ENCODE results near the gene PRRG4. TPM values are rescaled to one million over a fixed set of nuclear protein-coding genes. Genes with fewer than 3 reads are reported as not detected.

Gene PRRG4
- total and polyA plus RNA-seq, 11 donors: 0.12 to 1.4 (median 0.39) TPM

- no peaks in the 10 kb centered on the region for H3K9me3 ChIP-seq
- peak overlapping the region; percentile 86 to 99 (median 92) for H3K4me3 ChIP-seq
- no peaks in the 10 kb centered on the region for H3K36me3 ChIP-seq
- WGBS, 4 donors: 0 to 20% (median 1%) methylated on average over 1 to 32 of the region's 32 CpGs
- TF ChIP-seq POLR2A (IDR thresholded peaks at IDR 0.05) (no peak), CTCF (IDR thresholded peaks at IDR 0.05) (no peak)
- peak overlapping the region; percentile 90 to 98 (median 94) for H3K27ac ChIP-seq
- H3K27me3 ChIP-seq: no peaks in the 10 kb centered on the region
- peaks cover 0 to 32% (median 6%) of the 10 kb centered on the region in 12 donors for H3K4me1 ChIP-seq
- no peak for DNase-seq
- ATAC-seq: no peak
- intact Hi-C loops (cut with DNase I): loop anchor here in 2 of 10 donors (5.0 to 10.0 kb wide), 2 partner anchors 142 to 144 kb away; partner anchors contain the start of gene TCP11L1 (in 2 of the 2)
Observed at GRCh38 chr11:32893093-32893342, 63.3 kb downstream of the PRRG4 start.

- WGBS, 4 donors: 0 to 1% (median 1%) methylated on average over 31 to 66 of the region's 66 CpGs
- peak overlapping the region; percentile 54 to 98 (median 94) for H3K27ac ChIP-seq
- peak overlapping the region; percentile 86 to 99 (median 92) for H3K4me3 ChIP-seq
- ATAC-seq (peak; percentile 49 to 62 (median 59)), DNase-seq (peak; percentile 45 to 65 (median 49))
- TF ChIP-seq CTCF (IDR thresholded peaks at IDR 0.05) (peak in 10 of 12 donors; percentile 25 to 68 (median 44)), POLR2A (IDR thresholded peaks at IDR 0.05) (no peak)
- peaks cover 0 to 33% (median 6%) of the 10 kb centered on the region in 12 donors for H3K4me1 ChIP-seq
- no peaks in the 10 kb centered on the region for H3K27me3 ChIP-seq
- no peaks in the 10 kb centered on the region for H3K9me3 ChIP-seq
- H3K36me3 ChIP-seq: peaks cover 0 to under 1% (median 0%) of the 10 kb centered on the region in 9 donors
- intact Hi-C loops (cut with DNase I): loop anchor here in 2 of 10 donors (5.0 to 10.0 kb wide), 2 partner anchors 141 to 144 kb away; partner anchors contain the start of gene TCP11L1 (in 2 of the 2)
Observed at GRCh38 chr11:32893343-32894148, 63.8 kb downstream of the PRRG4 start.

GRCh38 chr11:32894149-32894827, 64.6 kb downstream of the PRRG4 start:
- peak overlapping the region; percentile 86 to 99 (median 92) for H3K4me3 ChIP-seq
- intact Hi-C loops (cut with DNase I): loop anchor here in 2 of 10 donors (5.0 to 10.0 kb wide), 2 partner anchors 141 to 143 kb away; partner anchors contain the start of gene TCP11L1 (in 2 of the 2)
- peaks cover 0 to 7% (median 0%) of the 10 kb centered on the region in 9 donors for H3K36me3 ChIP-seq
- TF ChIP-seq POLR2A (IDR thresholded peaks at IDR 0.05) (peak in 1 of 2 donors; percentile 11), CTCF (IDR thresholded peaks at IDR 0.05) (no peak)
- H3K27me3 ChIP-seq: no peaks in the 10 kb centered on the region
- DNase-seq: no peak
- H3K4me1 ChIP-seq: peaks cover 0 to 40% (median 6%) of the 10 kb centered on the region in 12 donors
- peak; percentile 16 to 59 (median 38) for ATAC-seq
- peak overlapping the region in 11 of 12 donors; percentile 54 to 98 (median 94) for H3K27ac ChIP-seq
- no peaks in the 10 kb centered on the region for H3K9me3 ChIP-seq
- 5 to 8% (median 7%) methylated on average over 14 of the region's 14 CpGs for WGBS, 4 donors

GRCh38 chr11:32894921-32895320, 65.2 kb downstream of the PRRG4 start:
- no peak for ATAC-seq
- Histone ChIP-seq H3K27ac (peak overlapping the region in 2 of 12 donors; percentile 94), H3K9me3 (no peaks in the 10 kb centered on the region), H3K36me3 (peaks cover 0 to 7% (median 0%) of the 10 kb centered on the region in 9 donors), H3K27me3 (no peaks in the 10 kb centered on the region), H3K4me3 (peak overlapping the region in 3 of 12 donors; percentile 92 to 97 (median 93)), H3K4me1 (peaks cover 0 to 46% (median 6%) of the 10 kb centered on the region in 12 donors)
- intact Hi-C loops (cut with DNase I): loop anchor here in 2 of 10 donors (5.0 to 10.0 kb wide), 2 partner anchors 140 to 142 kb away; partner anchors contain the start of gene TCP11L1 (in 2 of the 2)
- no peak for DNase-seq
- TF ChIP-seq POLR2A (IDR thresholded peaks at IDR 0.05): no peak
- TF ChIP-seq CTCF (IDR thresholded peaks at IDR 0.05): no peak
- WGBS, 4 donors: 72 to 78% (median 76%) methylated on average over 3 of the region's 3 CpGs

All from heart left ventricle (tissue), 16 donors.